GM19324 (cell line): Measurements from ENCODE around the gene TMEM234.
A peak's percentile ranks its signal among the peaks of the same experiment; 100 is the strongest.

Source experiments
- ATAC-seq: cut with Tn5 transposase; IDR thresholded peaks from one replicate; pipeline ENCODE4 v1.9.1; 2021; ENCODE audit warnings: mild to moderate bottlenecking, moderate library complexity; ENCODE audit not compliant: unreplicated experiment, low FRiP score

Gene TMEM234

GRCh38 chr1:32180186-32181060 is 41.7 kb downstream of the TMEM234 start:
- ATAC-seq, result no peak

- ATAC-seq, result peak; percentile 88
Measured at GRCh38 chr1:32179443-32180185, 42.5 kb downstream of the TMEM234 start, which contains the start of gene TXLNA. Gene TXLNA, plus strand, starts transcription at chr1:32179675. Its CDS starts 671 bp downstream, at chr1:32180346.

- no peak for ATAC-seq
Measured at GRCh38 chr1:32179193-32179442, 43.0 kb downstream of the TMEM234 start.

- ATAC-seq, result no peak
Measured at GRCh38 chr1:32178380-32179192, 43.6 kb downstream of the TMEM234 start.

- no peak for ATAC-seq
Measured at GRCh38 chr1:32172621-32173245, 49.4 kb downstream of the TMEM234 start.

GRCh38 chr1:32170991-32171390 is 51.2 kb downstream of the TMEM234 start:
- ATAC-seq, result no peak
